HG02973 (cell line): Measurements from ENCODE around the gene ZNF420.

Source experiments
- ATAC-seq: cut with Tn5 transposase; IDR thresholded peaks from one replicate; pipeline ENCODE4 v1.9.1; 2021; ENCODE audit warnings: moderate library complexity; ENCODE audit not compliant: unreplicated experiment

Gene ZNF420

GRCh38 chr19:37136111-37136510, 57.9 kb downstream of the ZNF420 start:
- no peak for ATAC-seq

- no peak for ATAC-seq
Measured at GRCh38 chr19:37148214-37148613, 70.0 kb downstream of the ZNF420 start.

GRCh38 chr19:37160153-37160552, 81.9 kb downstream of the ZNF420 start:
- ATAC-seq = no peak

- ATAC-seq = no peak
Measured at GRCh38 chr19:37165635-37166034, 87.4 kb downstream of the ZNF420 start.

GRCh38 chr19:37172368-37173366, 94.4 kb downstream of the ZNF420 start, which contains the start of gene ZNF585A:
Gene ZNF585A (minus strand): TSS chr19:37172695. CDS start chr19:37169910, 2,785 bp downstream.
- ATAC-seq = peak; percentile 95
